NCI-H82 treated with DMSO at 0.1 percent for 48 hours (cell line): Measurements from ENCODE around the gene FBLN5.

Experiments used
- DNase-seq: peaks from one replicate; lab custom pipeline; 2025; ENCODE audit not compliant: unreplicated experiment; lab: John Stamatoyannopoulos, UW

The FBLN5 gene

GRCh38 chr14:91834571-91834970 is 112.9 kb downstream of the FBLN5 start:
- DNase-seq: no peak

DNA sequence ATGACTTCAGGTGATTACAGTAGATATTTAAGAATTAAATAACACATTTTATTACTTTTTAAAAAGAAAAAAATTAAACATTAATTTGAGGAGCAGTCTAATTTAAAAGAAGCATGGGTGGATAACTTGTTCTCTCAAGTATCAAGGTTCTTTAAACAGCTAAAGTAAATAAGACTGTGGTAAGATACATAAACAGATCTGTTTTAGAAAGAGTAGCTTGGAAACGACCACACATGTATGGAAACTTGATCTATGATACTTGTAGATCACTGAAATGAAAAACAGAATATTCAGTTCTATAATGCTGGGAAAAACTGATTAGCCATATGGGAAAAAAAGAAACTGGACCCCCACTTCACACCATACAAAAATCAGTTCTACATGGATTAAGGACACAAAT is 116.2 kb downstream of the FBLN5 start:
- no peak for DNase-seq

- no peak for DNase-seq
Observed at GRCh38 chr14:91830777-91831176, 116.7 kb downstream of the FBLN5 start.

GRCh38 chr14:91829511-91829910 is 118.0 kb downstream of the FBLN5 start:
- no peak for DNase-seq

GRCh38 chr14:91827746-91828145 is 119.7 kb downstream of the FBLN5 start:
- DNase-seq: no peak
